ENCODE measurements around the gene ZNF341. TPM values are rescaled to one million over a fixed set of nuclear protein-coding genes. Genes with fewer than 3 reads are reported as not detected.

The ZNF341 gene
- total and polyA plus RNA-seq, 9 of the 15 experiments (the other 6 are each of a cell fraction or from before 2014, with no cell fraction given) = 0.08 to 2.6 (median 1.0) TPM

GRCh38 chr20:33719277-33719988 is 12.4 kb upstream of the ZNF341 start (continued):
- TF ChIP-seq PRDM10 (IDR thresholded peaks at IDR 0.05; ENCODE audit: partially characterized antibody) (no peak), ZNF354B (CRISPR knock-in tag; IDR thresholded peaks at IDR 0.05) (no peak), SREBF2 (CRISPR knock-in tag; IDR thresholded peaks at IDR 0.05) (no peak), CHD7 (IDR thresholded peaks at IDR 0.05; ENCODE audit: low read depth, low read length) (no peak), STAT5B (CRISPR knock-in tag; IDR thresholded peaks at IDR 0.05) (no peak), MBD2 (IDR thresholded peaks at IDR 0.05; ENCODE audit: borderline replicate concordance, low read depth) (no peak), EHMT2 (IDR thresholded peaks at IDR 0.05) (no peak), ZNF121 (CRISPR knock-in tag; conservative IDR thresholded peaks at IDR 0.05) (no peak), E2F1 (CRISPR knock-in tag; IDR thresholded peaks at IDR 0.05) (no peak)
- TF ChIP-seq, protein P1, sequence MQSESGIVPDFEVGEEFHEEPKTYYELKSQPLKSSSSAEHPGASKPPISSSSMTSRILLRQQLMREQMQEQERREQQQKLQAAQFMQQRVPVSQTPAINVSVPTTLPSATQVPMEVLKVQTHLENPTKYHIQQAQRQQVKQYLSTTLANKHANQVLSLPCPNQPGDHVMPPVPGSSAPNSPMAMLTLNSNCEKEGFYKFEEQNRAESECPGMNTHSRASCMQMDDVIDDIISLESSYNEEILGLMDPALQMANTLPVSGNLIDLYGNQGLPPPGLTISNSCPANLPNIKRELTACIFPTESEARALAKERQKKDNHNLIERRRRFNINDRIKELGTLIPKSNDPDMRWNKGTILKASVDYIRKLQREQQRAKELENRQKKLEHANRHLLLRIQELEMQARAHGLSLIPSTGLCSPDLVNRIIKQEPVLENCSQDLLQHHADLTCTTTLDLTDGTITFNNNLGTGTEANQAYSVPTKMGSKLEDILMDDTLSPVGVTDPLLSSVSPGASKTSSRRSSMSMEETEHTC (IDR thresholded peaks at IDR 0.05) = no peak

Measured in K562 (cell line).